ENCODE data around the gene DDR2. TPM values are rescaled to one million over a fixed set of nuclear protein-coding genes. Genes with fewer than 3 reads are reported as not detected.

DDR2 gene
- total RNA-seq, 3 donors from 2014 or later: 0.29 to 0.84 (median 0.38) TPM

DNA sequence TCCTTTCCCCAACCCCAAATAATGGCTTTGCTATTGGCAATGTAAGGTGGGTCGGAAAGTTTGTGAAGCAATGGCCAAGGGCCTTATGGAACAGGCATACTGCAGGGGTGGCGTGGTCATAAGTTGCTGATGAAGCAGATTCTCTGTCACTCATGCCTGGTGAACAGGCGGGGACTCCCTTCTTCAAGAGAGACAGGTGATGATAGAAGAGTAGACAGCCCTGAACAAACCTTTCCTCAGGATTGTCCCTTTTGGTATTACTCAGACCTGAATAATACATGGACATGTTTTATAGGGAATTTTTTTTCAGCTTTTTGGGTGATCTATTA is 12.7 kb downstream of the DDR2 start:
- no peak for DNase-seq
- no peak for ATAC-seq
- H3K27me3 Mint-ChIP-seq (ENCODE audit: low read depth): peaks cover 5% of the 10 kb centered on the region
- H3K4me1 Mint-ChIP-seq (ENCODE audit: low read depth): no peaks in the 10 kb centered on the region
- H3K9me3 Mint-ChIP-seq: no peaks in the 10 kb centered on the region
- no peaks in the 10 kb centered on the region for H3K36me3 Mint-ChIP-seq (ENCODE audit: insufficient read depth)
- H3K4me3 Mint-ChIP-seq: no peak overlapping the region

DNA sequence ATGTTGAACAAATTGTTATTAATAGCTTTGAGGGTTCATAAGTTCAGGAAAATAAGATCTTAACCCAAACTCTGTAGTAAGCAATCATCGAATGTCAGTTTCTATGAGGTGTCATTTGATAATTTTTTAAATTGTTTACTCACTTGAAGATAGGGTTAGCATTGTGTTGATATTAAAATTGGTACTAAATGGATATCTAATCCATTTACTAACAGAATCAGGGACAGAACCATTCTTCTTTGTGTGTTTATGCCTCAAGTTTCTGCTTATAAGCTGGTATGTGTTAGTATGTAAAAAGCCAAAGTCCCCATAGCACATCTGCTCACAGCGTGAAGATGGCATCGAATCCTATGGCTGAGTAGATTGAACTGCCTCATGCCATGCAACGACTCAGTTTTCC is 13.4 kb downstream of the DDR2 start:
- H3K4me1 Mint-ChIP-seq (ENCODE audit: low read depth): no peaks in the 10 kb centered on the region
- no peak overlapping the region for H3K4me3 Mint-ChIP-seq
- no peak for ATAC-seq
- no peaks in the 10 kb centered on the region for H3K9me3 Mint-ChIP-seq
- DNase-seq: no peak
- H3K27me3 Mint-ChIP-seq (ENCODE audit: low read depth): peaks cover 5% of the 10 kb centered on the region
- no peaks in the 10 kb centered on the region for H3K36me3 Mint-ChIP-seq (ENCODE audit: insufficient read depth)

GRCh38 chr1:162649583-162649982 is 17.3 kb downstream of the DDR2 start:
- H3K4me3 Mint-ChIP-seq: no peak overlapping the region
- no peaks in the 10 kb centered on the region for H3K4me1 Mint-ChIP-seq (ENCODE audit: low read depth)
- DNase-seq: no peak
- no peaks in the 10 kb centered on the region for H3K36me3 Mint-ChIP-seq (ENCODE audit: insufficient read depth)
- no peaks in the 10 kb centered on the region for H3K9me3 Mint-ChIP-seq
- ATAC-seq: no peak
- H3K27me3 Mint-ChIP-seq (ENCODE audit: low read depth): peaks cover 8% of the 10 kb centered on the region

GRCh38 chr1:162654915-162655620 is 22.8 kb downstream of the DDR2 start:
- no peak for DNase-seq
- no peaks in the 10 kb centered on the region for H3K9me3 Mint-ChIP-seq
- no peaks in the 10 kb centered on the region for H3K4me1 Mint-ChIP-seq (ENCODE audit: low read depth)
- H3K27me3 Mint-ChIP-seq (ENCODE audit: low read depth): peaks cover 5% of the 10 kb centered on the region
- ATAC-seq: no peak
- peaks cover 2% of the 10 kb centered on the region for H3K36me3 Mint-ChIP-seq (ENCODE audit: insufficient read depth)
- H3K4me3 Mint-ChIP-seq: no peak overlapping the region

DNA sequence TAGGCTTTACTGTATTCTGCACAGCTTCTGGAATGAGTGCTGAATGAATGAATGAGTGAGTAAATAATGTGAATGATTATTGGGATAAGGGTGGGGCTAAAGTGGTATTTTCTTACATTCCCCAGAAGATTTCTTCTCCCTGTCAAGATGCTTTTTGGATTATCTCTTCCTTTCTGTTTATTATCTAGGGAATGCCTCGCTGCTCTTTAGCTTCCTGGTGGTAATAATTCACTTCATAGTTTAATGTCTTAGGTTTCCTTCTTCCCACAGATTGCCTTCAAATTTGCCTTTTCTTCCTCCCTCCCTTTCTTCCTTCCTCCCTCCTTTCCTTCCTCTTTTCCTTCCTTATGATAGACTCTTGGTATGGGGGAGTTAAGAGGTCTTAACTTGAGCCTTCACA is 24.0 kb downstream of the DDR2 start:
- ATAC-seq: no peak
- DNase-seq: no peak
- H3K36me3 Mint-ChIP-seq (ENCODE audit: insufficient read depth): peaks cover 2% of the 10 kb centered on the region
- H3K9me3 Mint-ChIP-seq: no peaks in the 10 kb centered on the region
- H3K4me1 Mint-ChIP-seq (ENCODE audit: low read depth): no peaks in the 10 kb centered on the region
- H3K27me3 Mint-ChIP-seq (ENCODE audit: low read depth): peaks cover 2% of the 10 kb centered on the region
- no peak overlapping the region for H3K4me3 Mint-ChIP-seq

- H3K27me3 Mint-ChIP-seq (ENCODE audit: low read depth): peaks cover 1% of the 10 kb centered on the region
- DNase-seq (no peak), ATAC-seq (no peak)
- H3K36me3 Mint-ChIP-seq (ENCODE audit: insufficient read depth): peaks cover 2% of the 10 kb centered on the region
- H3K9me3 Mint-ChIP-seq: no peaks in the 10 kb centered on the region
- H3K4me3 Mint-ChIP-seq: no peak overlapping the region
- H3K4me1 Mint-ChIP-seq (ENCODE audit: low read depth): no peaks in the 10 kb centered on the region
Observed at GRCh38 chr1:162660574-162660973, 28.3 kb downstream of the DDR2 start.

- Mint-ChIP-seq H3K9me3 (no peaks in the 10 kb centered on the region), H3K36me3 (ENCODE audit: insufficient read depth) (peaks cover 2% of the 10 kb centered on the region)
Observed at GRCh38 chr1:162661336-162661735, 29.1 kb downstream of the DDR2 start.

GRCh38 chr1:162662013-162662412 is 29.7 kb downstream of the DDR2 start:
- H3K4me1 Mint-ChIP-seq (ENCODE audit: low read depth): no peaks in the 10 kb centered on the region
- H3K4me3 Mint-ChIP-seq: no peak overlapping the region
- H3K9me3 Mint-ChIP-seq: no peaks in the 10 kb centered on the region
- no peaks in the 10 kb centered on the region for H3K27me3 Mint-ChIP-seq (ENCODE audit: low read depth)
- peaks cover 2% of the 10 kb centered on the region for H3K36me3 Mint-ChIP-seq (ENCODE audit: insufficient read depth)
- DNase-seq (no peak), ATAC-seq (no peak)

More at GRCh38 chr1:162661336-162661735, 29.1 kb downstream of the DDR2 start:
- Mint-ChIP-seq H3K4me1 (ENCODE audit: low read depth) (no peaks in the 10 kb centered on the region), H3K4me3 (no peak overlapping the region), H3K27me3 (ENCODE audit: low read depth) (peaks cover 1% of the 10 kb centered on the region)
- DNase-seq (no peak), ATAC-seq (no peak)

DNA sequence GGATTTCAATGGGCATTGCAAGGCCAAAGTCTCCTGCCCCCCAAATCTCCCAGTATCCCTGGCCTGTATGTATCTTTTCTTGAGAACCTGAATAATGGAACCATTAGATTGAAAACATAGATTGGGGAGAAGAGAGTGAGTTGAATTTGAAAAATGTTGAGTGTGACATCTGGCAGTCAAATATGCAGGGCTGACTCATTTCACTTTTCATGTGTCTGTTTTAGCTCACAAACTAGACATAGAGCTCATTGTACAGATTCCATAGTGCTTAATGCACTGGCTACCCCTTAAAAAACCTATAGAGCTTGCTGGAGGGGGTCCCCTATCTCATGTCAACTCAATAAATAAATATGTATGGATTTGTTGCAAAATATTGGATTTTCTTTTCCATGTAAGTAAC is 30.8 kb downstream of the DDR2 start:
- no peaks in the 10 kb centered on the region for H3K4me1 Mint-ChIP-seq (ENCODE audit: low read depth)
- no peak for DNase-seq
- H3K9me3 Mint-ChIP-seq: no peaks in the 10 kb centered on the region
- peaks cover 1% of the 10 kb centered on the region for H3K36me3 Mint-ChIP-seq (ENCODE audit: insufficient read depth)
- H3K27me3 Mint-ChIP-seq (ENCODE audit: low read depth): no peaks in the 10 kb centered on the region
- no peak for ATAC-seq
- H3K4me3 Mint-ChIP-seq: no peak overlapping the region

DNA sequence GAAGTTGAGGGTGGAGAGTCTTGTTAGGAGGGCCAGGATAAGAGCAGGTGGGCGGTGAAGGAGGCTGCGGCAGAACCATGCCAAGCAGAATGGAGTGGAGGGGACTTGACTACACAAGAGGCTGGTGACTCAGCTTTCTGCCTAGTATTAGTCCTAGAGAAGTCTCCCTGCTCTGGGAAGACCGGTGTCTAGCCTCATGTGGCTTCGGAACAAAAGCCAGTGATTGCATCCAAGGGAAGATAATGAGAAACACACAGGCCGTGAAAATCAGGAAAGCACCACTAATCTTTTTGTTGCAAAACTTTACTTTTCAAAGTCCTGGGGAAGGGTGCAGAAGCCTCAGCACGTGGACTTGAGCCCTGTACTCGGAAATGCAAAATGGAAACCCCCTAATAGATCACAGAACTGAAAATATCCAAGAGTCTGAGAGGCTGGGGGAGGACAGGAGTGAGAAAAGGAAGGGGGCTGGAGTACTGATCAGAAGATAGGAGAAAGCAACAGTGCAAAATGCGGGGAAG is 31.4 kb downstream of the DDR2 start:
- DNase-seq (no peak), ATAC-seq (no peak)
- no peaks in the 10 kb centered on the region for H3K27me3 Mint-ChIP-seq (ENCODE audit: low read depth)
- no peak overlapping the region for H3K4me3 Mint-ChIP-seq
- no peaks in the 10 kb centered on the region for H3K36me3 Mint-ChIP-seq (ENCODE audit: insufficient read depth)
- no peaks in the 10 kb centered on the region for H3K4me1 Mint-ChIP-seq (ENCODE audit: low read depth)
- no peaks in the 10 kb centered on the region for H3K9me3 Mint-ChIP-seq

- no peak for ATAC-seq
- H3K4me3 Mint-ChIP-seq: no peak overlapping the region
- H3K9me3 Mint-ChIP-seq: no peaks in the 10 kb centered on the region
- no peaks in the 10 kb centered on the region for H3K4me1 Mint-ChIP-seq (ENCODE audit: low read depth)
- no peaks in the 10 kb centered on the region for H3K27me3 Mint-ChIP-seq (ENCODE audit: low read depth)
- no peaks in the 10 kb centered on the region for H3K36me3 Mint-ChIP-seq (ENCODE audit: insufficient read depth)
- no peak for DNase-seq
Observed at GRCh38 chr1:162666006-162666645, 33.9 kb downstream of the DDR2 start.

DNA sequence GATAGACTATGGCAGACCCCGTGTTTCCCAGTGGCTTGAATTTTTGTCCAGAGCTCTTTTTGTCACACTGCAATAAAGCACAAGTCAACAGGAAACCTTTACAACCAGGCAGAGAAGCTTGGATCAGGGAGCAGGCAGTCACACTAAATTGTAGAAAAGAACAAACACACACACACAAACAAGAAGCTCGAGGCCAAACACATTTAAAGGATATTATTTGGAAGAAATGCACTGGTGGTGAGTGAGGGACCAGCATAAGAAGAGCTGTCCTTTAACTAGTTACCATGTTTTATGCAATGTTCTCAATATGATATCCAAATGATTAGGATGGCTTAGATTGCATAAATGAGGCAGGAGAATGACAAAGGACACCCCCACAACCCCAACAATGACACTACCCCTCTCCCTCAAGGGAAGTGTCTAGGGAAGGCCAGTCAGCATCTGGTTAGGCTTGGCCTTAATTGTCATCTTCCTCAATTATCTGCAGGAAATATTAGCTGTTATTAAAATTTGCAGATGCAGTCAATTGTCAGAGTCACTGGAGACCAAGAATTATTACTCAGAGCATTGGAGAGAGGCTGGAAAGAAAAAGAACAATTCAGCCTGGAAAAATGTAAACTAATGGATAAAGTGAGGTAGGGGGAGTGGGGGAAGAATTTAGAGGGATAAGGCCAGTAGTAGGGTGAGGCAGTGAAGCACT is 35.3 kb downstream of the DDR2 start:
- Mint-ChIP-seq H3K27me3 (ENCODE audit: low read depth) (no peaks in the 10 kb centered on the region), H3K4me1 (ENCODE audit: low read depth) (no peaks in the 10 kb centered on the region), H3K36me3 (ENCODE audit: insufficient read depth) (no peaks in the 10 kb centered on the region), H3K9me3 (no peaks in the 10 kb centered on the region), H3K4me3 (no peak overlapping the region)
- DNase-seq (no peak), ATAC-seq (no peak)

DNA sequence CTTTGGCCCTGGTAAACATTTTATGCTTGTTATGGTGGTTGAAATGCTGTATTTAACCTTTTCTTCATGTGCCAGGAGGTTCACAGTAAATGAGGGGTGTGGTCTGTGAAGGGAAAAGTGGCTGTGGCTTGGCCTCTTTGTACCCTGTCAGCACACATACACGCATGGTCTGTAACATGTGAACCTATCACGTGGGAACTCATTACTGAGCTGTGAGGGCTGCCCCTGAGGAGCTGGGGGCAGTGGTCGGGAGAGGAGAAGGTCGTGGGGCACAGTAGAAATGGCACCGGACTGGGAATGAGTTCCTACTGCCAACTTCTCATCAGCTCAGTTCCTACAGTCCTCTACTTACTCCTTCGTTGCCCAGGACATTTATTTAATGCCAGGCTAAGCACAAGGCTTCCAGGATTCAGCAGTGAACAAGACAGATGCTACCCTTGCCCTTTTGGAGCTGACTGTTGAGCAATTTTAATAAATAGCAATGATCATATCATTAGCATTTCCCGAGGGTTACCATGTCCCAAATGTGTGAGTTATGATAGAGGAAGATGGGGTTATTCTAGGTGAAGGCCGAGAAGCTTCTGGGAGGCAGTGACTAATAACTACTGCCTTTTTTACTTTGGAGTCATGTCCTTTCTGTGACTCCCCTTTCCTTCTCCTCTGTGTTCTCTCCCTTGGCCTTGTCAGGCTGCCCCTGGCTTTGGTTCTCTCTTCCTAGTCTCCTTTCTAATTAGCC is 38.8 kb downstream of the DDR2 start:
- DNase-seq (no peak), ATAC-seq (no peak)
- Mint-ChIP-seq H3K4me3 (no peak overlapping the region), H3K27me3 (ENCODE audit: low read depth) (no peaks in the 10 kb centered on the region), H3K36me3 (ENCODE audit: insufficient read depth) (no peaks in the 10 kb centered on the region), H3K9me3 (no peaks in the 10 kb centered on the region), H3K4me1 (ENCODE audit: low read depth) (no peaks in the 10 kb centered on the region)

DNA sequence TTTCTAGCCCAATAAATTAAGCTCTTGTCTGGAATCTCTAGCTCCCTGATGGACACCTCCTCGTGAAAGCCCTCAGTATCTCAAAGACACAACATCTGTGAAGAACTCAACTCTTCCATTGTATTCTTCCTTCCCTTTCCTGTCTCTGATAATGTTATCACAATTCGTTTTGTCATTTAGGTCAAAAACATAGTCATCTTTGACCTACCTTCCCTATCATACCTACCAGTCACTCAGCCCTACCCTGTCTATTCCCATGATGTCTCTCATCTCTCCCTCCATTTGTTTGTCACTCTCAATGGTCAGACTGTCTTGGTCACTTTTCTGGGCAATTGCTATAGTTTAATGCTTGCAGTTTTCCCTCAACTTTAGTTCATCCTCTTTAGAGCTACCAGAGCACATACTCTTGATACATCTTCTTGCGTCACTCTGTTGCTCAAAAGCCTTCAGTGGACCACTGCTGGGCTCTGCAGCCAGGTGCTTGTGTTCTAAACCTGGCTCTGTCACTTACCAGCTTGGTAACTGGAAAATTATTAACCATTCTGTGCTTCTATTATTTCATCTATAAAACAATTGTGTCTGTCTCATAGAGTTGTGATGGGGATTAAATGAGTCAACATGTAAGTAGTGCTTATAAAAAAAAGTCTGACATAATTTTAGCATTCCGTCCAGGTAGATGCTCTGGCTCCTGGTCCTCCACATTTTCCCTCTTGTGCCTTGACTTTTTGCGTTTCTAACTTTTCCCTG is 39.6 kb downstream of the DDR2 start:
- no peak overlapping the region for H3K4me3 Mint-ChIP-seq
- no peaks in the 10 kb centered on the region for H3K27me3 Mint-ChIP-seq (ENCODE audit: low read depth)
- H3K4me1 Mint-ChIP-seq (ENCODE audit: low read depth): no peaks in the 10 kb centered on the region
- H3K9me3 Mint-ChIP-seq: no peaks in the 10 kb centered on the region
- no peaks in the 10 kb centered on the region for H3K36me3 Mint-ChIP-seq (ENCODE audit: insufficient read depth)
- no peak for DNase-seq
- ATAC-seq: no peak
